Adipocyte (in vitro differentiated cells): Measurements from ENCODE around the gene ESPNL.

ENCODE experiments used
- DNase-seq: peaks from one replicate; pipeline ENCODE4 v3.0.0-alpha.2; 2015; ENCODE audit warnings: low read depth
- H3K27me3 ChIP-seq: replicated peaks from 2 replicates; pipeline ENCODE4 v1.7.0; 2013; ENCODE audit warnings: mild to moderate bottlenecking, low read length, moderate library complexity; ENCODE audit not compliant: control insufficient read depth, insufficient read depth
- H3K36me3 ChIP-seq: 2 replicates; pipeline ENCODE4 v1.7.0; 2013; ENCODE audit warnings: low read length, mild to moderate bottlenecking, moderate library complexity; ENCODE audit not compliant: control insufficient read depth, insufficient read depth, severe bottlenecking
- H3K4me1 ChIP-seq: 2 replicates; pipeline ENCODE4 v1.7.0; 2013; ENCODE audit warnings: mild to moderate bottlenecking, low read length, moderate library complexity; ENCODE audit not compliant: control insufficient read depth, insufficient read depth
- H3K4me3 ChIP-seq: 2 replicates; pipeline ENCODE4 v1.7.0; 2013; ENCODE audit warnings: mild to moderate bottlenecking, low read length, moderate library complexity
- H3K9ac ChIP-seq: 2 replicates; pipeline ENCODE4 v1.7.0; 2013; ENCODE audit warnings: mild to moderate bottlenecking, low read length, moderate library complexity
- H3K9me3 ChIP-seq: 2 replicates; pipeline ENCODE4 v1.7.0; 2013; ENCODE audit warnings: mild to moderate bottlenecking, low read length, moderate library complexity; ENCODE audit not compliant: control insufficient read depth

ESPNL gene

GRCh38 chr2:238152771-238153688 lies 52.9 kb downstream of the ESPNL start:
- Histone ChIP-seq H3K9me3 (peaks cover 4% of the 10 kb centered on the region), H3K27me3 (no peaks in the 10 kb centered on the region), H3K4me3 (no peak overlapping the region), H3K9ac (no peak overlapping the region), H3K4me1 (no peaks in the 10 kb centered on the region), H3K36me3 (no peaks in the 10 kb centered on the region)
- peak; percentile 38 for DNase-seq

GRCh38 chr2:238154570-238154969 lies 54.4 kb downstream of the ESPNL start:
- H3K36me3 ChIP-seq, result no peaks in the 10 kb centered on the region
- H3K4me3 ChIP-seq, result no peak overlapping the region
- no peak for DNase-seq
- H3K9me3 ChIP-seq, result peaks cover 4% of the 10 kb centered on the region
- H3K4me1 ChIP-seq, result peaks cover 3% of the 10 kb centered on the region
- no peak overlapping the region for H3K9ac ChIP-seq
- no peaks in the 10 kb centered on the region for H3K27me3 ChIP-seq

GRCh38 chr2:238155051-238155760 lies 55.1 kb downstream of the ESPNL start:
- H3K4me1 ChIP-seq, result peaks cover 3% of the 10 kb centered on the region
- no peaks in the 10 kb centered on the region for H3K27me3 ChIP-seq
- no peak overlapping the region for H3K4me3 ChIP-seq
- H3K9me3 ChIP-seq, result peaks cover 4% of the 10 kb centered on the region
- H3K9ac ChIP-seq, result no peak overlapping the region
- H3K36me3 ChIP-seq, result no peaks in the 10 kb centered on the region
- peak; percentile 89 for DNase-seq

- H3K9me3 ChIP-seq, result peaks cover 4% of the 10 kb centered on the region
- no peak overlapping the region for H3K9ac ChIP-seq
- DNase-seq, result peak; percentile 45
- peaks cover 3% of the 10 kb centered on the region for H3K4me1 ChIP-seq
- no peaks in the 10 kb centered on the region for H3K27me3 ChIP-seq
- no peak overlapping the region for H3K4me3 ChIP-seq
- no peaks in the 10 kb centered on the region for H3K36me3 ChIP-seq
These were observed 55.9 kb downstream of the ESPNL start for GRCh38 chr2:238155761-238156694.

GRCh38 chr2:238157506-238158017 lies 57.4 kb downstream of the ESPNL start:
- Histone ChIP-seq H3K9me3 (peaks cover 4% of the 10 kb centered on the region), H3K27me3 (no peaks in the 10 kb centered on the region), H3K4me1 (peaks cover 3% of the 10 kb centered on the region), H3K4me3 (no peak overlapping the region), H3K9ac (no peak overlapping the region), H3K36me3 (no peaks in the 10 kb centered on the region)
- DNase-seq, result no peak

- Histone ChIP-seq H3K9me3 (peaks cover 4% of the 10 kb centered on the region), H3K4me1 (peaks cover 6% of the 10 kb centered on the region), H3K4me3 (no peak overlapping the region), H3K9ac (no peak overlapping the region), H3K27me3 (no peaks in the 10 kb centered on the region), H3K36me3 (no peaks in the 10 kb centered on the region)
- no peak for DNase-seq
These were observed 57.9 kb downstream of the ESPNL start for GRCh38 chr2:238158018-238158508.

- peak; percentile 84 for DNase-seq
- Histone ChIP-seq H3K9me3 (peaks cover 4% of the 10 kb centered on the region), H3K27me3 (no peaks in the 10 kb centered on the region), H3K4me1 (peaks cover 9% of the 10 kb centered on the region), H3K36me3 (no peaks in the 10 kb centered on the region), H3K9ac (peak within 1 kb of the TSS; percentile 64), H3K4me3 (peak within 1 kb of the TSS; percentile 70)
These were observed 58.5 kb downstream of the ESPNL start, which contains the start of gene ERFE for GRCh38 chr2:238158509-238159070. Gene ERFE, plus strand, starts transcription at chr2:238158970. Its CDS starts 38 bp downstream, at chr2:238159008.

GRCh38 chr2:238159071-238159539 lies 59.0 kb downstream of the ESPNL start:
- no peaks in the 10 kb centered on the region for H3K36me3 ChIP-seq
- peak overlapping the region; percentile 64 for H3K9ac ChIP-seq
- peaks cover 4% of the 10 kb centered on the region for H3K9me3 ChIP-seq
- H3K4me1 ChIP-seq, result peaks cover 9% of the 10 kb centered on the region
- peak; percentile 46 for DNase-seq
- no peaks in the 10 kb centered on the region for H3K27me3 ChIP-seq
- peak overlapping the region; percentile 70 for H3K4me3 ChIP-seq

GRCh38 chr2:238159661-238160205 lies 59.6 kb downstream of the ESPNL start:
- Histone ChIP-seq H3K4me3 (peak overlapping the region; percentile 70), H3K36me3 (no peaks in the 10 kb centered on the region), H3K4me1 (peaks cover 9% of the 10 kb centered on the region), H3K9ac (peak overlapping the region; percentile 64), H3K27me3 (no peaks in the 10 kb centered on the region), H3K9me3 (no peaks in the 10 kb centered on the region)
- no peak for DNase-seq
